ENCODE results near the gene PPP2R5C. TPM values are rescaled to one million over a fixed set of nuclear protein-coding genes. Genes with fewer than 3 reads are reported as not detected.

PPP2R5C gene
- polyA plus RNA-seq, 1 donor from 2014 or later: 106 TPM

DNA sequence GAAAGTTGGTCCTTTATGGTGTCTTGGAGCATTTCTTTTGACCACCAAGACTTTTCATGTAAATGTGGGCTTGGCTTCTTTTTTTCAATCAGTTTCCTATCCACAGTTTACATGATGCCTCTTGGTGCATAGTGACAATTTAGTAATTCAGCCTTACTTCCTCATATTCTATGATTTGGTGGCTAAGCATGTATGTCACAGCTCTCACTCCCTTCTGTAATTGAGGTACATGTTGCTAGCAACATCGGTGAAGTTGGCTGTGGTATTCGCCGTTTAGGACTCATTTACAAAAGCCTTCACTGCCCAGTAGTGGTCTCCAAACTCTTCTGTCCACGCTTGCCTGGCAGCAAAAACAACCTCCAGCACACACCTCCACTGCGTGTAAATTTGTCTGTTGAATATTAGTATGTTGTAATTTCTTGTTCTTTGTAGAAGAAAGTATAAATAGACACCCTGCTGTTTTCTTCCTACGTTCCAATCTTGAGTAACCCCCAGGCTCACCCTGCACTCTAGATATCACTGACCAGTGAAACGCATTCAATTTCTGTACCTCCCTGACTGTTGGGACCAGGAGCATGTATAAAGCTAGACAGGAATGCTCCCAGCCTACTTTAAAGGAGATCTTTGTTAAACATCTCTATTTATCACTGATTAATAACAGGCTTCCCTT lies 90.4 kb downstream of the PPP2R5C start:
- no peaks in the 10 kb centered on the region for H3K9me3 Mint-ChIP-seq
- H3K4me3 Mint-ChIP-seq: peak overlapping the region in 3 of 4 donors; percentile 13 to 82 (median 63)
- no peaks in the 10 kb centered on the region for H3K27me3 Mint-ChIP-seq
- peaks cover 9% of the 10 kb centered on the region for H3K36me3 Mint-ChIP-seq
- peaks cover 58 to 67% (median 62%) of the 10 kb centered on the region in 3 donors for H3K4me1 Mint-ChIP-seq
- peak overlapping the region; percentile 63 to 84 (median 75) for H3K27ac Mint-ChIP-seq

DNA sequence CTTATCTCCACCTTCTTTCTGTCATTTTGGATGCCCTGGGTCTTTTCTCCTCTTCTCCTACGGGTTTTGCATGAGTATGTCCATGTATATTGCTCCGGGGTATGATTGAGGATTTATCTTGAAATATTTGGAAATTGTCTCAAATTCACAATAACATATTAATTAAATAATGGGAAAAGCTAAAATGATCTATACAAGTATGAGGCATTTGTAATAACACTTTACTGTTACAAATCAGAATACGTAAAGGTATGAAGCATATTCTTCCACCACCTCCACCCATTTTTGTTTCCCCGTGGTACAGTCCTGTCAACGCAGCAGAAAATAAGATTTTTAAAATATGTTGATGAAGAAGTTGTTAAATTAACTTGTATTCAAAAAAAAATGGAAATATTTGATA lies 91.3 kb downstream of the PPP2R5C start:
- Mint-ChIP-seq H3K36me3 (peaks cover 11% of the 10 kb centered on the region), H3K9me3 (no peaks in the 10 kb centered on the region), H3K4me3 (no peak overlapping the region), H3K27ac (peak overlapping the region in 1 of 3 donors; percentile 71), H3K27me3 (no peaks in the 10 kb centered on the region), H3K4me1 (peaks cover 54 to 66% (median 62%) of the 10 kb centered on the region in 3 donors)

DNA sequence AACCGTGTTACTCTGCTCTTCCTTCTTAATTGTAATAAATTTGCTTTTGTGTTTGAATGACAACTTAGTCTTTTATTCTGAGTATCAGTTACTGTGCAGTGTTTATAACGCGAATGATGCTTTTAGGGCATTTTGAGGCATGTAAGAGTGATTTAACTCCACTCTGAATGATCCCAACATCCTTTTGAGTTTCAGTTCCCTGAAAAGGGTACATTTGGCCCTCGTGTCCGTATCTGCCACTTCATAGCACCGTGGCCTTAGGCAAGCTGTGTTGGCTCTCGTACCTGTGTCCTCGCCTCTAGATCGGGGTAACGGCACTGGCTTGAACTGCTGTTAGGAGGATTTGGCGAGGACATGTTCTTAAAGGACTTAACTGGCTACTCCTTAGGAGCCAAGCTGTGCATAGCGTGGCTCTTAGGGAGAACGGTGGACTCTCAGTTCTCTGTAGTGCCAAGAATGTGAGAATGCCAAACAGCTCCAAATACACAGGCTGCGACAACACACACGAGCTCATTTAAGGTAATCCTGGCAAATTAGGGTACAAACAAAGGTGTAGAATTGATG lies 92.0 kb downstream of the PPP2R5C start:
- no peak overlapping the region for H3K4me3 Mint-ChIP-seq
- peaks cover 54 to 63% (median 62%) of the 10 kb centered on the region in 3 donors for H3K4me1 Mint-ChIP-seq
- peak overlapping the region in 2 of 3 donors; percentile 22 to 69 for H3K27ac Mint-ChIP-seq
- H3K36me3 Mint-ChIP-seq: peaks cover 10% of the 10 kb centered on the region
- no peaks in the 10 kb centered on the region for H3K27me3 Mint-ChIP-seq
- no peaks in the 10 kb centered on the region for H3K9me3 Mint-ChIP-seq

DNA sequence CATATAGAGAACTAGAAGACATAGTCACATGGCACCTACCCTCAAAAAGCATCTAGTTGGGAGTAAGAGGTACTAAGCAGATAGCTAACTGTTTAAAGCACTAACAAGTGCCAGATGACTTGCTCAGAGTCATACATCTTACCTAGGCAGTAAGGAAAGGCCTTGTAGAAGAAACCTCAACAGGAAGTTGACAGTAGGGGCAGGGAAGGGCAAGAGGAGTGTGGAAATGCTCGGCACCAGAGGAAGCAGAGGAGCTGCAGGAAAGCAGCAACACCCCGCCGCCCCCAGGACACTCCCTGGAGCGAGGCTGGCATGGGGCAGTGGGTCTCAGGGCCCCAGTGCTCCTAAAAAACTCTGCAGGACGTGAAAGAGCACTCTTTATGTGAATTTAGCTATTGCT lies 92.9 kb downstream of the PPP2R5C start:
- Mint-ChIP-seq H3K4me3 (peak overlapping the region in 2 of 4 donors; percentile 61 to 67), H3K27me3 (no peaks in the 10 kb centered on the region), H3K27ac (peak overlapping the region; percentile 26 to 64 (median 47)), H3K4me1 (peaks cover 52 to 64% (median 63%) of the 10 kb centered on the region in 3 donors), H3K36me3 (peaks cover 7% of the 10 kb centered on the region), H3K9me3 (no peaks in the 10 kb centered on the region)

DNA sequence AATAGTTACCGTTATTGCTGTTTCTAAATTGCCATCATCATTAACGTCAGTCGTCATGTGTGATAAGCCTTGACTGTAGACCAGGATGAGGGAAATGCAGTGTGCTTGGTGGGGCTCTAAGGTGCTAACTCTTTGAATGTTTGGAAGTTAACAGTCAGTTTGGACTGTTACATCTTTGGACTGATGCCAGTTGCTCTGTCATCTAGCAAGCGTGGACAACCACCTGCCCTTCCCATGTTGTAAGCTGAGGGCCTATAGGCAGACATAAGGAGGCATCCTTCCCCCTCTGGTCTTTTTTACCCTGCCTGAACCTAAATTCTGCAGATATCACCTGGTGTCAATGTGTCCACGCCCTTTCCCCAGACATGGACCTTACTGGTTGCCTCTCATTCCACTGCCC lies 94.4 kb downstream of the PPP2R5C start:
- H3K9me3 Mint-ChIP-seq: no peaks in the 10 kb centered on the region
- peaks cover 43 to 51% (median 51%) of the 10 kb centered on the region in 3 donors for H3K4me1 Mint-ChIP-seq
- no peak overlapping the region for H3K4me3 Mint-ChIP-seq
- H3K36me3 Mint-ChIP-seq: peaks cover 7% of the 10 kb centered on the region
- peak overlapping the region in 1 of 3 donors; percentile 39 for H3K27ac Mint-ChIP-seq
- H3K27me3 Mint-ChIP-seq: no peaks in the 10 kb centered on the region

DNA sequence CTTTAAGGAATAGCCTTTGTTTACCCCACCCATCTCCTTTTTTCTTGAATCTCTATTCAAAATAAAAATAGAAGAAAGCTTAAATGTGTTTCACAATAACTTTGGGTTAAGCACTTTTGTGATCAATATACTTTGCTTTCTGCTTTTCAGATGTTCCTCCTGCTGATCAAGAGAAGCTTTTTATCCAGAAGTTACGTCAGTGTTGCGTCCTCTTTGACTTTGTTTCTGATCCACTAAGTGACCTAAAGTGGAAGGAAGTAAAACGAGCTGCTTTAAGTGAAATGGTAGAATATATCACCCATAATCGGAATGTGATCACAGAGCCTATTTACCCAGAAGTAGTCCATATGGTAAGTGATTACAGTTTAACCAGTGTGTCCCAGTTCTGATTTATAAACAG lies 95.0 kb downstream of the PPP2R5C start:
- peaks cover 7% of the 10 kb centered on the region for H3K36me3 Mint-ChIP-seq
- H3K4me3 Mint-ChIP-seq: no peak overlapping the region
- H3K27me3 Mint-ChIP-seq: no peaks in the 10 kb centered on the region
- H3K9me3 Mint-ChIP-seq: no peaks in the 10 kb centered on the region
- peak overlapping the region in 1 of 3 donors; percentile 39 for H3K27ac Mint-ChIP-seq
- H3K4me1 Mint-ChIP-seq: peaks cover 42 to 51% (median 47%) of the 10 kb centered on the region in 3 donors

DNA sequence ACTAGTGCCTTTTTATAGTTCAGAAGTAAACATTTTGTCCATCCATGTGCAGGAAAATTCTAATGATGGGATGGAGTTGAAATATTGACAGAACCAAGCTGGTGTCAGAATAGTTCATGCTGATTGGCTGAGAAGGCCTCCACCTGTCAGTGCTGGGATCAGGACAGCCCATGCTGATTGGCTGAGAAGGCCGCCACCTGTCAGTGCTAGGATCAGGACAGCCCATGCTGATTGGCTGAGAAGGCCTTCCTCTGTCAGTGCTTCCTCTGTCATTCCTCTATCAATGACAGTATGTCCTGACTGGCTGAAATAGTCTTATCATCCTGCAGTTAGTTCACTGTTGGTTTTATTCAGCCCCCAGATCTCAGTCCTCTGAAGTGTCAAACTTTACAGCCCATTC lies 95.7 kb downstream of the PPP2R5C start:
- Mint-ChIP-seq H3K4me3 (no peak overlapping the region), H3K27ac (peak overlapping the region in 1 of 3 donors; percentile 16), H3K27me3 (no peaks in the 10 kb centered on the region), H3K4me1 (peaks cover 35 to 45% (median 41%) of the 10 kb centered on the region in 3 donors), H3K36me3 (peaks cover 4% of the 10 kb centered on the region), H3K9me3 (no peaks in the 10 kb centered on the region)

DNA sequence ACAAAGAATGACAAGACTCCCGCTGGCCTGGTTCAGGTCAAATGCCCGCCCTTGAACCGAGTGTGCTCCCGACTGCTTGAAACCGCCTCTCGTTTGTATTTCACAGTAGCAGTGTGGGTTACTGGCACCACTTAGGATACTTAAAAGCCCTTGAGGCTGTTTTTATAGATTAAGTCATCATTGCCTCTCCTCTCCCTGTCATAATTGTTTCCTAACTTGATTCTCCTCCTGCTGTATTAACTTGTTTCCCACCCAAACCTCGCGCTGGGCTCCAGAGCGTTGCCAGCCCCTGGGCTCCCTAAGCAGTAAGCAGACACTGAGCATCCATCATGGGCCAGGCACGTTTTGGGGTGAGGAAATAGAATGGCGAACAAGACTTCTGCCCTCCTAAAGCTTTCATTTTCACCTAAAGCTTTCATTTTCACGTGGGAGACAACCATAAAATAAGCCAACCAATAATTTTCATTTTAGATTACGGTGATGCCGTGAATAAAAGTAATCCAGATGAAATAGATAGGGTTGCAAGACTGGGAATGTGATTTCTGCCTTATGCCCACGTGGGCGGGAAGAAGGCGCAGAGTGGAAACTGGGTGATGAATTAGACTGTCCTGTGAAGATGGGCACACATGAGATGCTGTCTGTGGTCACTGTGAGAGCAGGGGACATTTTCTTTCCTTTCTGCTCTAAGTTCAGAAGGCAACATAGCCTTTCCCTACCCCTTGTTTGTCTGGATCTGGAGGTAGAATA lies 97.5 kb downstream of the PPP2R5C start:
- Mint-ChIP-seq H3K4me1 (peaks cover 25 to 37% (median 36%) of the 10 kb centered on the region in 3 donors), H3K4me3 (no peak overlapping the region), H3K9me3 (no peaks in the 10 kb centered on the region)

DNA sequence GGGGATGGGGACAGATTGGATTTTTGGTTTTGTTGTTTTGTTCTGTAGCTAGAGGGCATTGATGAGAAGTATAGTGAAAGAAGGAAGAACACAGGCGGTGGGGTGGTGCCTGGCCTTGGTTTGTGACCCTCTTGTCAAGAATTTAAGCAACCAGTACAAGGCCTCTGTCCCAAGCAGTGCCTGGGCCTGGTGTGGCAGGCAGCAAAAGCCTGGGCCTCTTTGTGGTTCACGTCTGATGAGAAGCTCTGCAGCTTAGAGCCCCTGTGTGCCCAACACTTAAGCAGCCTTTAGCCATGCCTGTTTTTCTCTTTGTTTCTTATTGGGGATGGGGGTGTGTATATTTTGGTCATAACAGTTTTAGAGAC lies 98.0 kb downstream of the PPP2R5C start:
- H3K4me3 Mint-ChIP-seq: no peak overlapping the region
- peaks cover 23 to 31% (median 31%) of the 10 kb centered on the region in 3 donors for H3K4me1 Mint-ChIP-seq
- no peaks in the 10 kb centered on the region for H3K9me3 Mint-ChIP-seq
- peaks cover 4% of the 10 kb centered on the region for H3K36me3 Mint-ChIP-seq
- H3K27ac Mint-ChIP-seq: peak overlapping the region in 1 of 3 donors; percentile 89
- H3K27me3 Mint-ChIP-seq: no peaks in the 10 kb centered on the region

More for the DNA sequence above, 97.5 kb downstream of the PPP2R5C start:
- H3K36me3 Mint-ChIP-seq: peaks cover 4% of the 10 kb centered on the region
- H3K27me3 Mint-ChIP-seq: no peaks in the 10 kb centered on the region
- peak overlapping the region in 2 of 3 donors; percentile 29 to 89 for H3K27ac Mint-ChIP-seq

DNA sequence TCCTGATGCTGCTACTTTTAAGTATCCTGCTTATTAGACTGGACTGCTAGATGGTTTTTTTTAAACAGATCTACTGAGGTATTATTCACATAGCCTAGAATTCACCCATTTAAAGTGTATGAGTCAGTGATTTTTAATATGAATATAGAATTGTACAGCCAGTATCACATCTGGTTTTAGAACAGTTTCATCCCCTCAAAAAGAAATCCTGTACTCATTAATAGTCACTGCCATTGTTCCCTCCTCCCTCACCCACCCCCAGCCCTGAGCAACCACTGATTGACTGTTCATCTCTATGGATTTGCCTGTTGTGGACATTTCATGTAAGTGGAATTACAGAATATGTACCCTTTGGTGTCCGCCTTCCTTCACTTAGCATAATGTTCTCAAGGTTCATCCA lies 98.4 kb downstream of the PPP2R5C start:
- peaks cover 21 to 29% (median 28%) of the 10 kb centered on the region in 3 donors for H3K4me1 Mint-ChIP-seq
- H3K27ac Mint-ChIP-seq: peak overlapping the region in 1 of 3 donors; percentile 89
- no peaks in the 10 kb centered on the region for H3K9me3 Mint-ChIP-seq
- H3K36me3 Mint-ChIP-seq: peaks cover 4% of the 10 kb centered on the region
- H3K27me3 Mint-ChIP-seq: no peaks in the 10 kb centered on the region
- H3K4me3 Mint-ChIP-seq: no peak overlapping the region

DNA sequence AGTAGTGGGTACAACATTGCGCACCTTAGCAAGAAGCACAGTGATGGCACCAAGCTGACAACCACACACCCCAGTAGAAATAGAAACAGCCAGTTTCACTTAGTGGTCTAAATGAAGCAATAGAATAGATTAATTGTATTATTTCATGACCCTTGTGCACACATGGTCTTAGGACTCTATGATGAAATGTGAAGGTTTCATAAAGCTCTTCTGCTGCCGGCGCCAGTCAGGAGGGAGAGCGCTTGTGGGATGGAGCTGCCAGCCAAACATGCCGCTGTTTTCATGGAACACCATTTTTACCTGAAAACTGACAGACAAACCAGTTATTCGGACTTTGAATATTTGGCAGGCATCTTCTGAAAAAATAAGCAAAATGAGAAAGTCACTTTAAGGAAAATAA lies 100.0 kb downstream of the PPP2R5C start:
- Mint-ChIP-seq H3K9me3 (no peaks in the 10 kb centered on the region), H3K27ac (peak overlapping the region in 1 of 3 donors; percentile 63), H3K36me3 (peaks cover 4% of the 10 kb centered on the region), H3K4me1 (peaks cover 15 to 22% (median 17%) of the 10 kb centered on the region in 3 donors), H3K4me3 (no peak overlapping the region), H3K27me3 (no peaks in the 10 kb centered on the region)

DNA sequence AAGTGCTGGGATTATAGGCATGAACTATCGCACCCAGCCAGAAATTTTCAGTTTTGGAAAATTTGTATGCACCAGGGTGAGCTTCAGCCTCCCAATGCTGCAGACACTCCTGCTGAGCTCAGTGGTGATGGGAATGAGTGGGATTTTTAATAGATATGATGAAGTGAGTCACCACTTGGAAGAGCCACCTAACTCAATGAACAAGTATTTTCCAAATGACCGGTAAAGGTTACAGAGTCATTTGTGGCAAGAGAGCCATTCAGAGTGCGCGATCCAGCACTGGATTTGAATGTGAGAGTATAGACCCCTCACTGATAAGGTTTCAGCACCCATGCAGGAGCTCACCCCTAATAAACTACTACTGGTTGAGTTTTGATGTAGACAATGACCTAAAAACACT lies 100.7 kb downstream of the PPP2R5C start:
- no peaks in the 10 kb centered on the region for H3K27me3 Mint-ChIP-seq
- H3K4me3 Mint-ChIP-seq: no peak overlapping the region
- peaks cover 4% of the 10 kb centered on the region for H3K36me3 Mint-ChIP-seq
- H3K9me3 Mint-ChIP-seq: no peaks in the 10 kb centered on the region
- no peak overlapping the region for H3K27ac Mint-ChIP-seq
- peaks cover 12 to 18% (median 13%) of the 10 kb centered on the region in 3 donors for H3K4me1 Mint-ChIP-seq

DNA sequence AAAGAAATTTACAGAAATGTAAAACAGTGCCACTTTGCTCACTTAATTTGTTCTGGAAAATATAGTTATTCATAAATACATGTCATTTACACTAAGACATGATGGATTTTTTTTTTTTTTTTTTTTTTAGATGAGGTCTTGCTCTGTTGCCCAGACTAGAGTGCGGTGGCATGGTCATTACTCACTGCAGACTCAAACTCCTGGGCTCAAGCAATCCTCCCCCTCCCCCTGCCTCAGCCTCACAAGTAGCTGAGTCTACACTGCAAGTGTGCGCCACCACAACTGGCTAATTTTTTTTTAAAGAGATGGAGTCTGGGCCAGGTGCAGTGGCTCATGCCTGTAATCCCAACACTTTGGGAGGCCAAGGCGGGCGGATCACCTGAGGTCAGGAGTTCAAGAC lies 101.2 kb downstream of the PPP2R5C start:
- Mint-ChIP-seq H3K27ac (no peak overlapping the region), H3K27me3 (no peaks in the 10 kb centered on the region), H3K4me1 (peaks cover 13 to 16% (median 13%) of the 10 kb centered on the region in 3 donors), H3K36me3 (peaks cover 2% of the 10 kb centered on the region), H3K4me3 (no peak overlapping the region), H3K9me3 (no peaks in the 10 kb centered on the region)

DNA sequence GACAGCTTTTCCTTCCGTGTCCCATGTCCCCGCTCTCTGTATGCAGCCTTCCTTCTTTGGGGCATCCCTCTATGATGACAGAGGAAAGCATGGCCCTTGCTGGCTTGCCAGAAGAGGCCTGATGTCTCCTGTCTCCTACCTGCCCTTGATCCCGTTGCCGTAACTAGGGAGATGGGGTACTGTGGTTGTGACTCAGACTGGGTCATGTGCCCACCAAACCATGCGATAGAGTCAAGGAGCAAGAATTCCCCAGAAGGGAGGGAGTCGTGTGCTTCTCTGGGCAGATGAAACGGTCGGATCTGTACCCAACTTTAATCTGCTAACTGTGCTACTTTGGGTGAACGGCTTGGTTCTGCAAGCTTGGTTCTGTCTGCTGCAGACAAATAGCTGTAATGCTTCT lies 103.8 kb downstream of the PPP2R5C start:
- peaks cover 5% of the 10 kb centered on the region for H3K36me3 Mint-ChIP-seq
- H3K4me3 Mint-ChIP-seq: peak overlapping the region in 1 of 4 donors; percentile 58
- H3K27ac Mint-ChIP-seq: no peak overlapping the region
- no peaks in the 10 kb centered on the region for H3K9me3 Mint-ChIP-seq
- peaks cover 11 to 14% (median 12%) of the 10 kb centered on the region in 3 donors for H3K4me1 Mint-ChIP-seq
- H3K27me3 Mint-ChIP-seq: no peaks in the 10 kb centered on the region

DNA sequence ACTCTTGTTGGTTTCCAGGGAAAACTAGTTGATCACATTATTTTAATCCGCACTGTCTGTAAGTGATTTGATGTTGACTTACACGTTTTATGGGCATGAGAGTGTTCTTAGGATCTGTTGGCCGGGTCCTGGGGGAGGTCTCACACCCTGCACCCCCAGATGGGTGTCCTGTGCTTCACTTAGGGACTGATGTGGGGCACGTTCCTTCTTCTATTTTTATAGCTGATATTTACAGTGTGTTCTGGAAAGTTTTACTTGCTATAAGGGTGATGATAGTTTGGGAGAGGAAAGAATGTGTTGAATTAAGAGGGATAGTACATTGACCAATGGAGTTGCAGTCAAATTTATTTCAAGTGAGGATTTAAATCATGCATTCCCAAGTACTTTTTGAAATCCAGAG lies 106.3 kb downstream of the PPP2R5C start:
- peak overlapping the region in 1 of 4 donors; percentile 42 for H3K4me3 Mint-ChIP-seq
- peaks cover 4% of the 10 kb centered on the region for H3K36me3 Mint-ChIP-seq
- H3K9me3 Mint-ChIP-seq: no peaks in the 10 kb centered on the region
- H3K27ac Mint-ChIP-seq: peak overlapping the region in 2 of 3 donors; percentile 53 to 67
- peaks cover 14 to 22% (median 16%) of the 10 kb centered on the region in 3 donors for H3K4me1 Mint-ChIP-seq
- H3K27me3 Mint-ChIP-seq: no peaks in the 10 kb centered on the region

Data from IgD-negative memory B cell (primary cell).